RWPE2 (cell line): ENCODE data around the gene SUMO2.
A peak's percentile ranks its signal among the peaks of the same experiment; 100 is the strongest.

Experiments used
- ATAC-seq: fragments of 200-7000 bp; cut with Tn5 transposase; 3 replicates; pipeline ENCODE4 v1.9.1; 2021; ENCODE audit warnings: low read depth
- DNase-seq: peaks from one replicate; pipeline ENCODE4 v3.0.0-alpha.2; 2020; ENCODE audit warnings: low spot score
- H3K27ac ChIP-seq: fragments of 450-650 bp; 2 replicates; pipeline ENCODE4 v1.5.1; 2017; ENCODE audit warnings: mild to moderate bottlenecking; ENCODE audit not compliant: poor library complexity, severe bottlenecking
- H3K27me3 ChIP-seq: fragments of 250-450 bp; sonication (Bioruptor Pico); 2 replicates; pipeline ENCODE4 v1.5.1; 2021; ENCODE audit warnings: mild to moderate bottlenecking, moderate library complexity; ENCODE audit not compliant: insufficient read depth, poor library complexity, severe bottlenecking
- H3K36me3 ChIP-seq: fragments of 250-450 bp; sonication (Bioruptor Pico); 2 replicates; pipeline ENCODE4 v1.5.1; 2020; ENCODE audit warnings: low read depth, mild to moderate bottlenecking, moderate library complexity
- H3K4me1 ChIP-seq: fragments of 250-450 bp; sonication (Bioruptor Pico); 2 replicates; pipeline ENCODE4 v1.5.1; 2021; ENCODE audit warnings: mild to moderate bottlenecking, moderate library complexity; ENCODE audit not compliant: insufficient read depth, poor library complexity, severe bottlenecking
- H3K4me3 ChIP-seq: fragments of 250-450 bp; sonication (Bioruptor Pico); 2 replicates; pipeline ENCODE4 v1.5.1; 2021; ENCODE audit warnings: mild to moderate bottlenecking, moderate library complexity; ENCODE audit not compliant: severe bottlenecking
- H3K9me3 ChIP-seq: fragments of 250-450 bp; sonication (Bioruptor Pico); 2 replicates; pipeline ENCODE4 v1.5.1; 2021; ENCODE audit warnings: mild to moderate bottlenecking, moderate library complexity; ENCODE audit not compliant: severe bottlenecking
- TF ChIP-seq, protein P1 (sequence below): fragments of 450-650 bp; IDR thresholded peaks from one replicate; pipeline ENCODE4 v1.5.1; 2017; ENCODE audit warnings: mild to moderate bottlenecking, moderate library complexity; ENCODE audit not compliant: poor library complexity, severe bottlenecking

SUMO2 gene

DNA sequence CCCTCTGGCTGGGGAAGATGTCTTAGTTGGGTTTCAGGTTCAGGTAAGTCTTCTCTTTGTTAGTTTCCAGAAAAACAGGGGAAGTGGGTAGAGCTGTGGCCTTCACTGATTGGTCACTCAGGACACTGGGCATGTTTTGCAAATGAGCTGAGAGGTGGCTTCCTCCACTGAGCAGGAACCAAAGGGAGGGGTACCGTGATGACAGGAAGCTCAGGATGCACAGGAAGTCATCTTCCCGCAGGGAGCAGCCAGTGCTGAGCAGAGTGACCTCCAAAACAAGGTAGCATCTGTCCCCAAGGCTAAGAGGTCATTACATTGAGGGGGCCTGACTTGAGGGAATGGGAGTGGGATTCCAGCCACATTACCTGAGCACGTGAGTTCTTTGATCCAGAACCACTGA, 56.8 kb downstream of the SUMO2 start:
- Histone ChIP-seq H3K27ac (peak overlapping the region; percentile 97), H3K4me3 (no peak overlapping the region), H3K36me3 (peaks cover 15% of the 10 kb centered on the region), H3K27me3 (no peaks in the 10 kb centered on the region), H3K9me3 (no peaks in the 10 kb centered on the region), H3K4me1 (peaks cover 29% of the 10 kb centered on the region)
- DNase-seq (no peak), ATAC-seq (no peak)
- TF ChIP-seq, protein P1, sequence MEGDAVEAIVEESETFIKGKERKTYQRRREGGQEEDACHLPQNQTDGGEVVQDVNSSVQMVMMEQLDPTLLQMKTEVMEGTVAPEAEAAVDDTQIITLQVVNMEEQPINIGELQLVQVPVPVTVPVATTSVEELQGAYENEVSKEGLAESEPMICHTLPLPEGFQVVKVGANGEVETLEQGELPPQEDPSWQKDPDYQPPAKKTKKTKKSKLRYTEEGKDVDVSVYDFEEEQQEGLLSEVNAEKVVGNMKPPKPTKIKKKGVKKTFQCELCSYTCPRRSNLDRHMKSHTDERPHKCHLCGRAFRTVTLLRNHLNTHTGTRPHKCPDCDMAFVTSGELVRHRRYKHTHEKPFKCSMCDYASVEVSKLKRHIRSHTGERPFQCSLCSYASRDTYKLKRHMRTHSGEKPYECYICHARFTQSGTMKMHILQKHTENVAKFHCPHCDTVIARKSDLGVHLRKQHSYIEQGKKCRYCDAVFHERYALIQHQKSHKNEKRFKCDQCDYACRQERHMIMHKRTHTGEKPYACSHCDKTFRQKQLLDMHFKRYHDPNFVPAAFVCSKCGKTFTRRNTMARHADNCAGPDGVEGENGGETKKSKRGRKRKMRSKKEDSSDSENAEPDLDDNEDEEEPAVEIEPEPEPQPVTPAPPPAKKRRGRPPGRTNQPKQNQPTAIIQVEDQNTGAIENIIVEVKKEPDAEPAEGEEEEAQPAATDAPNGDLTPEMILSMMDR, result no peak

- ATAC-seq (no peak), DNase-seq (no peak)
- H3K4me1 ChIP-seq, result peaks cover 29% of the 10 kb centered on the region
- TF ChIP-seq, protein P1, result no peak
- H3K27me3 ChIP-seq, result no peaks in the 10 kb centered on the region
- H3K9me3 ChIP-seq, result no peaks in the 10 kb centered on the region
- peaks cover 6% of the 10 kb centered on the region for H3K36me3 ChIP-seq
- H3K4me3 ChIP-seq, result no peak overlapping the region
- H3K27ac ChIP-seq, result peak overlapping the region; percentile 97
Observed at GRCh38 chr17:75124819-75125162, 58.0 kb downstream of the SUMO2 start.

DNA sequence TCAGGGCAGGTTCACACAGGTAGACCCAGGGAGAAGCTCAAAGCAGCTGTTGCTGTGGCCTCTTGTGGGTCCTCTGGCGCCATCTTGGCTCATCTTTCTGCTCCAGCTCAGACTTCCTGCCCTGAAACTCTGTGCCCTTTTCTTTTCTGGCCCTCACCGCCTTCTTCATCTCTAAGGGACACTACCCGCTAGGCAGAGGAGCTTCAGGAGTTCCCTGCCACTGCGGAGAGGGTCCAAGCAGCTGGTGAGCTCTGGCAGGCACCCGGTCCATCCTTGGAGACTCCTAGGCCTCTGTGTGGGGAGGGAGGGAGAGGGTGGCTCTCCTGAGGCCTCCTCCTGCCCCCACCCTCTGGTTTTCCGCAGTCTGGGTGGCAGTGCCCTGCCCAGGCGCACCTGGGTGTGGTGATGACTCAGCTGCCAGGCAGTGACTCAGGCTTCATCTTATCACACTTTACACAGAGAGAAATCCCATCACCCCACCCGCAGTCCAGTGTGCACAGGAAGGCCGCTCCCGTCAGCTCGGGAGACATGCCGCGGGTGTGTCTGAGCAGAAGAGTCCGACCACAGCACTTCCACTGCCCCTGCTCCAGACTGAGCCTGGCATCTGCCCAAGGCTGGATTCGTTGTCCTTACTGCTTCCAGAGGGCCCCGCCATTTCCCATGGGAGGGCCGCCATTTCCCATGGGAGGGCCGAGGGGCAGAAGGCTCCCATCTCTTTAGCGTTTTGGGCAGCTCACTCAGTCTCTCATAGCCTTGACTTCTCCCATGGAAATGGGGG, 58.5 kb downstream of the SUMO2 start:
- Histone ChIP-seq H3K4me1 (peaks cover 29% of the 10 kb centered on the region), H3K27ac (peak overlapping the region; percentile 97), H3K9me3 (no peaks in the 10 kb centered on the region), H3K27me3 (no peaks in the 10 kb centered on the region), H3K36me3 (0 out of 2 replicates have a peak, but pooled peaks cover 3% of the 10 kb centered on the region), H3K4me3 (no peak overlapping the region)
- ATAC-seq (peak; percentile 94), DNase-seq (peak; percentile 100)
- TF ChIP-seq, protein P1, result no peak

DNA sequence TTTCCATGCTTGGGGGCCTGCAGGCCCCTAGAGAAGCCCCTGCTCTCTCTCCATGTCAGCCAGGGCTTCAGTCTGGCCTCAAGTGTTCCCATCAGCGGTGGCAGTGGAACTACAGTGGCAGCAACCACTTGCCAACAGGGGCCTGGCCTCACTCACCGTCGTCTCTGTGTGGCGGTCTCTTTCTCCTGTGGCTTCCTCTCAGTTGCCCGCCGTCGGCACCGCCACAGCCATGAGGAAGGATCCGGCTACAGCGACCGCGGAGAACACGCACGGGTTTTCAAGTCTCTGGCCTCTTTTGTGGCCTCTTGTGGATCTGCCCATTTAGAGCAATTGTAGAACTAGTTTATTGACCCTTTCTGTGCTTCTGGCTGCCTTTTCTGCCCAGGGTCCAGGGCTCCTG, 64.5 kb downstream of the SUMO2 start:
- ATAC-seq (no peak), DNase-seq (no peak)
- TF ChIP-seq, protein P1, result no peak
- Histone ChIP-seq H3K36me3 (peaks cover 13% of the 10 kb centered on the region), H3K4me3 (no peak overlapping the region), H3K4me1 (peaks cover 7% of the 10 kb centered on the region), H3K27ac (no peak overlapping the region), H3K27me3 (no peaks in the 10 kb centered on the region), H3K9me3 (no peaks in the 10 kb centered on the region)

DNA sequence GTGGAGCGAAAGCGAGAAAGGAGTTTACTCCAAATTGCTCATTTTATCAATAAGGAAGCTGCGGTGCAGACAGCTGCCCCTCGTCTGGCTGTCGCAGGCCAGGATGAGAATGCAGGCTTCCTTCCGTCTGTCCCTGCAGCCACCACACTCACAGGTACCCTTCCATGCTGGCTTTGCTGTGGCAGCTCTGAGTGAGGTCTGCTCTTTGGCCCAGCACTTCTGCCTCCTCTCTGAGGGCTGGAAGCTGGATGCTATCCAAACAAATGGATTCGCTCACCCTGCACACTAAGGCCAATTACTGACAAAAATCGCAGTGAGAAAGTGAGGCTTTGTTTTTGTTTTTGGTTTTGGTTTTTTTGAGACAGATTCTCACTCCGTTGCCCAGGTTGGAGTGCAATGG, 66.0 kb downstream of the SUMO2 start:
- H3K27ac ChIP-seq, result no peak overlapping the region
- DNase-seq (no peak), ATAC-seq (no peak)
- H3K27me3 ChIP-seq, result no peaks in the 10 kb centered on the region
- peaks cover 15% of the 10 kb centered on the region for H3K36me3 ChIP-seq
- H3K4me3 ChIP-seq, result no peak overlapping the region
- TF ChIP-seq, protein P1, result no peak
- no peaks in the 10 kb centered on the region for H3K9me3 ChIP-seq
- H3K4me1 ChIP-seq, result peaks cover 7% of the 10 kb centered on the region
